Natural killer cell (primary cell): Measurements from ENCODE around the gene PNMA8B. TPM values are rescaled to one million over a fixed set of nuclear protein-coding genes. Genes with fewer than 3 reads are reported as not detected.
A peak's percentile ranks its signal among the peaks of the same experiment; 100 is the strongest.

ENCODE experiments used
- ATAC-seq, 3 donors: fragments of 150-1000 bp in 2 of 3; fragments of 200-7000 bp in 1 of 3; cut with Tn5 transposase; 1 replicate in 1 of 3; 2 replicates in 2 of 3; pipeline ENCODE4 v1.10.0; 2021; ENCODE audit warnings: mild to moderate bottlenecking in 2 of 3, moderate library complexity in 2 of 3
- DNase-seq, 2 donors: peaks; one replicate each; pipeline versions ENCODE4 v3.0.0 to v3.0.0-alpha.2; 2013 to 2021; ENCODE audit warnings: mixed read lengths in 1 of 2
- H3K27ac ChIP-seq: one replicate; pipeline ENCODE4 v1.5.1; 2013; ENCODE audit warnings: mild to moderate bottlenecking, low read length
- H3K27me3 ChIP-seq: one replicate; pipeline ENCODE4 v1.6.1; 2013; ENCODE audit warnings: low read length; ENCODE audit not compliant: control insufficient read depth, insufficient read depth
- H3K36me3 ChIP-seq: one replicate; pipeline ENCODE4 v1.6.1; 2013; ENCODE audit warnings: low read length; ENCODE audit not compliant: control insufficient read depth, insufficient read depth
- H3K4me1 ChIP-seq: one replicate; pipeline ENCODE4 v1.6.1; 2013; ENCODE audit warnings: low read length; ENCODE audit not compliant: control insufficient read depth, insufficient read depth
- H3K4me3 ChIP-seq: one replicate; pipeline ENCODE4 v1.5.1; 2013; ENCODE audit warnings: low read length
- H3K9me3 ChIP-seq: one replicate; pipeline ENCODE4 v1.6.1; 2013; ENCODE audit warnings: low read length; ENCODE audit not compliant: control insufficient read depth, insufficient read depth
- H3K27ac Mint-ChIP-seq, 2 donors: one replicate each; pipeline ENCODE4 v1.8.0; 2022; ENCODE audit warnings: mild to moderate bottlenecking in 2 of 2, mixed read lengths in 2 of 2, moderate library complexity in 1 of 2
- H3K27me3 Mint-ChIP-seq, 2 donors: one replicate each; pipeline ENCODE4 v1.8.0; 2022; ENCODE audit warnings: low read depth in 2 of 2, mixed read lengths in 2 of 2
- H3K36me3 Mint-ChIP-seq: one replicate; pipeline ENCODE4 v1.8.0; 2022; ENCODE audit warnings: mixed read lengths
- H3K4me1 Mint-ChIP-seq, 2 donors: one replicate each; pipeline ENCODE4 v1.8.0; 2022; ENCODE audit warnings: mixed read lengths in 2 of 2
- H3K4me3 Mint-ChIP-seq: one replicate; pipeline ENCODE4 v1.8.0; 2022; ENCODE audit warnings: mild to moderate bottlenecking, moderate library complexity, mixed read lengths
- H3K9me3 Mint-ChIP-seq, 2 donors: one replicate each; pipeline ENCODE4 v1.8.0; 2022; ENCODE audit warnings: mixed read lengths in 2 of 2
- CTCF ChIP-seq: fragments of 200-600 bp; IDR thresholded peaks from one replicate; pipeline ENCODE4 v1.8.0; 2022; ENCODE audit warnings: antibody characterized with exemption
- WGBS: methylation state at CpG from one replicate; pipeline ENCODE4 v1.1.7; 2013; ENCODE audit warnings: missing lambda C conversion rate; ENCODE audit not compliant: insufficient coverage; 5-methylcytosine and 5-hydroxymethylcytosine counted together
- intact Hi-C: fragments of 100-400 bp; cut with micrococcal nuclease; formaldehyde crosslinking; loops from one replicate; pipeline ENCODE4 v1.14.2; 2022
- total RNA-seq, 4 donors: library from RNA; stranded (reverse); fragments of 120-200 nt in 1 of 4; gene quantifications; one replicate each; pipeline versions ENCODE4 v1.2.3 to v1.2.4, GENCODE V29; 2013 to 2022

Gene PNMA8B
- total RNA-seq, 3 donors from 2014 or later (not counting 1 experiment from before 2014, with no cell fraction given), result 0.08 to 0.09 TPM; not detected in 1

- H3K27ac Mint-ChIP-seq, result no peak overlapping the region
- Histone ChIP-seq H3K27me3 (peaks cover 5% of the 10 kb centered on the region), H3K4me1 (peaks cover 3% of the 10 kb centered on the region), H3K9me3 (no peaks in the 10 kb centered on the region), H3K27ac (no peak overlapping the region), H3K4me3 (no peak overlapping the region), H3K36me3 (no peaks in the 10 kb centered on the region)
- ATAC-seq (no peak), DNase-seq (no peak)
- WGBS, result 61% methylated on average over 11 of the region's 11 CpGs
- H3K4me1 Mint-ChIP-seq, result no peaks in the 10 kb centered on the region
- peaks cover 36 to 42% of the 10 kb centered on the region in 2 donors for H3K27me3 Mint-ChIP-seq
- no peak overlapping the region for H3K4me3 Mint-ChIP-seq
- H3K36me3 Mint-ChIP-seq, result no peaks in the 10 kb centered on the region
- intact Hi-C loops, result no loop called here
- H3K9me3 Mint-ChIP-seq, result no peaks in the 10 kb centered on the region
- TF ChIP-seq CTCF, result no peak
Observed at GRCh38 chr19:46471811-46472543, 23.7 kb downstream of the PNMA8B start.

- H3K9me3 ChIP-seq, result no peaks in the 10 kb centered on the region
- H3K27me3 Mint-ChIP-seq, result peaks cover 36 to 42% of the 10 kb centered on the region in 2 donors
- TF ChIP-seq CTCF, result no peak
- intact Hi-C loops, result no loop called here
- H3K36me3 ChIP-seq, result no peaks in the 10 kb centered on the region
- H3K36me3 Mint-ChIP-seq, result no peaks in the 10 kb centered on the region
- ATAC-seq (no peak), DNase-seq (peak in 1 of 2 donors; percentile 43)
- no peak within 1 kb of the TSS for H3K4me3 Mint-ChIP-seq
- H3K4me1 ChIP-seq, result peaks cover 3% of the 10 kb centered on the region
- 7% methylated on average over 57 of the region's 57 CpGs for whole genome bisulfite sequencing
- no peaks in the 10 kb centered on the region for H3K4me1 Mint-ChIP-seq
- no peaks in the 10 kb centered on the region for H3K9me3 Mint-ChIP-seq
- H3K27ac ChIP-seq, result no peak within 1 kb of the TSS
- peaks cover 5% of the 10 kb centered on the region for H3K27me3 ChIP-seq
- no peak within 1 kb of the TSS for H3K4me3 ChIP-seq
- no peak within 1 kb of the TSS for H3K27ac Mint-ChIP-seq
Observed at GRCh38 chr19:46471116-46471733, 24.4 kb downstream of the PNMA8B start, which contains the start of gene PNMA8A. Gene PNMA8A, minus strand, starts transcription at chr19:46471563. Its CDS starts 528 bp downstream, at chr19:46471035.

GRCh38 chr19:46470376-46470775, 25.3 kb downstream of the PNMA8B start:
- 88% methylated on average over 10 of the region's 10 CpGs for WGBS
- DNase-seq (no peak), ATAC-seq (no peak)
- Mint-ChIP-seq H3K4me3 (no peak overlapping the region), H3K36me3 (no peaks in the 10 kb centered on the region), H3K4me1 (no peaks in the 10 kb centered on the region), H3K9me3 (no peaks in the 10 kb centered on the region), H3K27ac (no peak overlapping the region), H3K27me3 (peaks cover 36 to 39% of the 10 kb centered on the region in 2 donors)
- peaks cover 5% of the 10 kb centered on the region for H3K27me3 ChIP-seq
- no peak for TF ChIP-seq CTCF
- H3K9me3 ChIP-seq, result no peaks in the 10 kb centered on the region
- H3K27ac ChIP-seq, result no peak overlapping the region
- intact Hi-C loops, result no loop called here
- no peaks in the 10 kb centered on the region for H3K36me3 ChIP-seq
- no peak overlapping the region for H3K4me3 ChIP-seq
- peaks cover 3% of the 10 kb centered on the region for H3K4me1 ChIP-seq
